Measurements from ENCODE around the gene SPTLC2. TPM values are rescaled to one million over a fixed set of nuclear protein-coding genes. Genes with fewer than 3 reads are reported as not detected.

Gene SPTLC2
- total and polyA plus RNA-seq, 2 of the 13 experiments (the other 11 are each of a cell fraction or from before 2014, with no cell fraction given): 17.4 to 17.5 TPM

GRCh38 chr14:77502109-77502782 is 114.2 kb downstream of the SPTLC2 start (continued):
- TF ChIP-seq ARID4A (CRISPR knock-in tag; IDR thresholded peaks at IDR 0.05; ENCODE audit: borderline replicate concordance) (peak; percentile 42; the same call in 1 of the 2 replicates), RXRB (CRISPR knock-in tag; IDR thresholded peaks at IDR 0.05; ENCODE audit: borderline replicate concordance) (peak; percentile 95), ZNF710 (CRISPR knock-in tag; IDR thresholded peaks at IDR 0.05; ENCODE audit: borderline replicate concordance) (peak; percentile 73; the same call in 1 of the 2 replicates), HOXA3 (CRISPR knock-in tag; IDR thresholded peaks at IDR 0.05) (peak; percentile 49), MED1 (CRISPR knock-in tag; IDR thresholded peaks at IDR 0.05) (peak; percentile 94), JDP2 (CRISPR knock-in tag; IDR thresholded peaks at IDR 0.05; ENCODE audit: borderline replicate concordance) (no peak), ZNF574 (CRISPR knock-in tag; IDR thresholded peaks at IDR 0.05) (peak; percentile 27; the same call in 1 of the 2 replicates), ZSCAN20 (CRISPR knock-in tag; IDR thresholded peaks at IDR 0.05; ENCODE audit: borderline replicate concordance) (no peak), ELF1 (CRISPR knock-in tag; IDR thresholded peaks at IDR 0.05) (no peak), ETV5 (CRISPR knock-in tag; IDR thresholded peaks at IDR 0.05; ENCODE audit: borderline replicate concordance) (peak; percentile 18; the same call in 1 of the 2 replicates), ZNF383 (CRISPR knock-in tag; IDR thresholded peaks at IDR 0.05; ENCODE audit: borderline replicate concordance) (no peak), ZBTB38 (CRISPR knock-in tag; IDR thresholded peaks at IDR 0.05) (peak; percentile 94), CEBPB (IDR thresholded peaks at IDR 0.05; ENCODE audit: borderline replicate concordance, low read depth, low read length) (peak; percentile 37; the same call in 1 of the 2 replicates), ZNF567 (CRISPR knock-in tag; IDR thresholded peaks at IDR 0.05; ENCODE audit: borderline replicate concordance) (no peak), YEATS4 (CRISPR knock-in tag; IDR thresholded peaks at IDR 0.05; ENCODE audit: borderline replicate concordance) (peak; percentile 47; the same call in 1 of the 2 replicates), MBD4 (IDR thresholded peaks at IDR 0.05; ENCODE audit: borderline replicate concordance, low read length) (no peak), ZSCAN31 (CRISPR knock-in tag; IDR thresholded peaks at IDR 0.05; ENCODE audit: low read depth) (no peak), KDM6A (CRISPR knock-in tag; IDR thresholded peaks at IDR 0.05; ENCODE audit: low read depth) (peak; percentile 82), E2F2 (CRISPR knock-in tag; IDR thresholded peaks at IDR 0.05; ENCODE audit: borderline replicate concordance) (no peak)
